ENCODE results near the gene MLLT10.

- TF ChIP-seq CTCF (IDR thresholded peaks at IDR 0.05) (no peak), POLR2A (IDR thresholded peaks at IDR 0.05) (no peak), EP300 (IDR thresholded peaks at IDR 0.05) (no peak)
These were observed 121.7 kb downstream of the MLLT10 start for GRCh38 chr10:21655687-21656086.

Data from ovary (tissue), 3 donors.